Measurements from ENCODE around the gene MUSTN1.

The MUSTN1 gene

GRCh38 chr3:52847241-52847640, 12.4 kb upstream of the MUSTN1 start:
- no peak overlapping the region for H3K4me3 ChIP-seq (ENCODE audit: low read depth, low read length)
- TF ChIP-seq CTCF (IDR thresholded peaks at IDR 0.05; ENCODE audit: low read depth, low read length, missing control alignments), result no peak
- no peak for DNase-seq (ENCODE audit: low read depth)

GRCh38 chr3:52846432-52846965, 11.7 kb upstream of the MUSTN1 start:
- TF ChIP-seq CTCF (IDR thresholded peaks at IDR 0.05; ENCODE audit: low read depth, low read length, missing control alignments), result no peak
- no peak overlapping the region for H3K4me3 ChIP-seq (ENCODE audit: low read depth, low read length)
- DNase-seq (ENCODE audit: low read depth), result no peak

DNA sequence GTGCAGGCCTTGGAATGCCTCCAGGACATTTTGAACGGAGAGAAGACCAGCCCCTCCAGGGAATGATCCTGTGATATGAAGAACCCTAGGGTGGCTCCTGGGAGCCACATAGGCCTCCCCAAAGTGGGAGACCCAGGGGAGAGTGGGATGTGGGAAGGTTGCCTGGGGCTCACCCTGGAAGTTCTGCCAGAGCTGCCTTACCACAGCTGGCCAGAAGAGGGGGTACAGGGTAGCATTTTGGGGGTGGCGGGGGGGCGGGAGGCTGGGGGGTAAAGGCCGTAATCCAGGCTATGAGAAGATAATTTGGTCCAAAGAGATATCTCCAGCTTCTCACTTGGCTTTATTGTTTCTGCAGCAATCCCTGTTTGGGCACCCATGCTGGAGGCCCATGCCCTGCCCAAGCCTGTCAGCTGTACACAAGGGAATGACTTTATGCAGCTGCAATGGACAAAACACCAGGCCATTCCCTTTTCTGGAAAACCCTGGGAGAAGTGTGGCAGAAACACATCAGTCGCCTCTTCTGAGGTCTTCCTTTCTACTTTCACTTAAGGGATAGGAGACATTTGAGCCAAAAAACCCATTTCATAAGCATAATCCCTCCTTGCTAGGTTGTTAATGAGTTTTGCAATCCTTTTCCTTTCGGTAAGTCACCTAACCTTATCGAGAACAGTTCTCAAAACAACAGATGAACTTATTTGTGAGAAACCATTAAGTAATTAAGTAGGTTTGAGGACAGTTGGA, 11.0 kb upstream of the MUSTN1 start:
- DNase-seq (ENCODE audit: low read depth), result no peak
- TF ChIP-seq CTCF (IDR thresholded peaks at IDR 0.05; ENCODE audit: low read depth, low read length, missing control alignments), result peak; percentile 54
- H3K4me3 ChIP-seq (ENCODE audit: low read depth, low read length), result no peak overlapping the region

GRCh38 chr3:52845157-52845556, 10.3 kb upstream of the MUSTN1 start:
- no peak overlapping the region for H3K4me3 ChIP-seq (ENCODE audit: low read depth, low read length)
- TF ChIP-seq CTCF (IDR thresholded peaks at IDR 0.05; ENCODE audit: low read depth, low read length, missing control alignments), result no peak
- no peak for DNase-seq (ENCODE audit: low read depth)

- no peak overlapping the region for H3K4me3 ChIP-seq (ENCODE audit: low read depth, low read length)
- no peak for DNase-seq (ENCODE audit: low read depth)
- TF ChIP-seq CTCF (IDR thresholded peaks at IDR 0.05; ENCODE audit: low read depth, low read length, missing control alignments), result no peak
These were observed 9.6 kb upstream of the MUSTN1 start for GRCh38 chr3:52844290-52844975.

- no peak for DNase-seq (ENCODE audit: low read depth)
- TF ChIP-seq CTCF (IDR thresholded peaks at IDR 0.05; ENCODE audit: low read depth, low read length, missing control alignments), result no peak
- H3K4me3 ChIP-seq (ENCODE audit: low read depth, low read length), result no peak overlapping the region
These were observed 9.1 kb upstream of the MUSTN1 start for GRCh38 chr3:52843881-52844280.
